CD4-positive, alpha-beta T cell treated with Interferon gamma for 1 hour (primary cell): Measurements from ENCODE around the gene CHST1.

Source experiments
- DNase-seq: peaks from one replicate; pipeline ENCODE4 v3.0.0-alpha.2; 2020

CHST1 gene

DNA sequence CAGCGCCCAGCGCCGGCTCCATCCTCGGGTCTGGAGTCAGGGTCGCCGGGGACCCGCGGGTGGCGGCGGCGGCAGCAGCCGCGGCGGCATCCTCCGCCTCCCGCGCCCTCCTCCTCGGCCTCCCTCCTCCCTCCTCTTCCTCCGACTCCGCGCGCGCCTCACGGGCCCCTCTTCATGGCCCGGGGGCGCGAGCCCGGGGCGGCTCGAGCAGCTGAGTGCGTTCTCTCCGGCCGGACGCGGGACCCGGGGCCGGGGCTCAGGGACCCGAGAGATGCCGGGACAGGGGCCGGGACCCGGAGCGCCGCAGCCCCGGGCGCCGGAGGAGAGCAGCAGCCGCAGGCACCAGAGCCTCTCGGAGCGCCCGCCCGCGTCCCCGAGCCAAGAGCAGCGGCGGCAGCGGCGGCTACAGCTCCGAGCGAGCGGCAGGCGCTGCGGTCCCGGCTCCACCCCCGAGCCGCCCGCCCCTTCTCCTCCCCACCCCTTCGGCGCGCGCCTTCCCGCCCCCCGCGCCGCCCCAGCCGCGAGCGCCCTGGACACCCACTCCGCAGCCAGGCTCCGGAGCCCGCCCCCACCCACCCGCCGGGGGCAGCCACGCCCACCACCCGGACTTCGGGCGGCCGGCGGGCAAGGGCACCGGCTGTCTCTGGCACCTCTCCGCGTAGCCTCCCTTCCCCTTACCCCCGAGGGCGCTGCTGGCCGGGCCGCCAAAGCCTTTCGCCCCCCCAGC lies at the start of gene CHST1:
CHST1 (minus strand) TSS at position 417 of the 727 bp plus-strand sequence. CDS start 14,699 bp downstream, outside the sequence.
- DNase-seq, result no peak

- DNase-seq, result no peak
Observed at GRCh38 chr11:45713573-45713972, 48.2 kb upstream of the CHST1 start.

GRCh38 chr11:45710561-45710960 lies 45.1 kb upstream of the CHST1 start:
- no peak for DNase-seq

DNA sequence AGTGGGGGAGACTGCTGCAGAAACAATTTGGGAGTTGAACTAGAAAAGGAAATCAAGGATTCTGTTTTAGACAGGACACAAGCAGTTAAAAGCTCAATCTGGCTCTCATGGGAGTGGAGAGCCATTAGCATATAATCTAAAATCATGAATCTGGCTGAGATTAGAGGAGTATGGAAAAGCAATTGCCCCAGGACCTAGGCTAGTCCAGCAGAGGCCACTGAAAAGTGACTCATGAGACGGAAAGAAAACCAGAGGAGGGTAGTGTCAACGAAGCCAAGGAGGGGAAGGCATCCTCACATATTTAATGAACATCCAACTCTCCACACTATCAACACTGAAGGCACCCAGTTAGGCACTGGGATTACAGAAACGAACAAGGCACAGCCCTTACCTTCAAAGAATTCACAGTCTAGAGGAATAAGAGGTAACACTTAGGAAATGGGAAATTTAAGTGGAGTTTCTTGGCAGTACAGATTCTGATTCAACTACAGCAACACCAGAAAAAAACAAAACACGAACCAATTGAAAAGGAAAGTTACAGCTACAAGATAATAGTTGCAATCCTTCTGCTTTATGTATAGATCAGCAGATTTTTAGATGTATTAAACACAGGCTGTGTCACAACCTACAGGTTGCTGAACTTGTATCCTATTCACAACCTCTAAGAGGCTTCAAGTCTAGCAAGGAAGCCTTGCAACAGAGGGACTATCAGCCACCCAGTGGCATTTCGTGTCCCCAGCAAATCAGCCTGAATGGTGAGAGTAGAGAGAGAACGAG lies 43.7 kb upstream of the CHST1 start:
- no peak for DNase-seq

GRCh38 chr11:45704635-45705034 lies 39.2 kb upstream of the CHST1 start:
- no peak for DNase-seq

DNA sequence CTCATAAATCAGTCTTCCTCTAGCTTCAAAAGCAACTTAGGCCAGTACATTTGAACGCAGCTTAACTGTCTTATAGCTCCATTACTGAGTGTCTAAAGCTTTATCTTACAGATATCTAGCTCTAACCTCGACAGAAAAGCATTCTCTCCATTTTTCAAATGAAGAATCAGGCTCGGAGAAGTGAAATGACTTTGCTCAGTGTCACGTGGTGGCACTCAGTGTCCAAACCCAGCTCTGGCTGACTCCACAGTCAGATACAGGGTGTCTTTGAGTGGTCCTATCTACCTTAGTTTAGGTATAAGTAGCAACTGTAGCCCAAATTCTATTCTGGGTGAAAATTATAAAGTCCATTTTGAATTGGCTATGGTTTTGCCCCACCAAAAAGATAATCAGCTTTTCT lies 38.7 kb upstream of the CHST1 start:
- DNase-seq, result no peak

DNA sequence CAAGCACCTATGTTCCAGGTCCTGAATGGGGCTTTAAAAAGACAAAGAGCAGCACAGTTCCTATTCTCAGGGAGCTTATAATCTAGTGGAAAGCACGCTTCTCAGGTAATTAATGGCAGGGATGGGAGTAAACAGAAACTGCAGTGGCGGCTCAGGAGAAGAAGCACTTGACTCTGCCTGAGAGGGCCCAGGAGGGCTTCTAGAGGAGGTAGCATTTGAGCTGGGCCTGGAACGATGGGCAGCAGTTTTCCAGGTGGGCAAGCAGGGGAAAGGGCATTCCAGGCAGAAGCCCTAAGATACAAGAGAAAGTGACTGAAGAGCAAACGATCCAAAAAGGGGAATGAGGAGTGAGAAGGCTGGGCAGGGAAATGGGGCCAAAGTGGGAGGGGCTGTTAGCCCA lies 37.1 kb upstream of the CHST1 start:
- DNase-seq, result no peak

DNA sequence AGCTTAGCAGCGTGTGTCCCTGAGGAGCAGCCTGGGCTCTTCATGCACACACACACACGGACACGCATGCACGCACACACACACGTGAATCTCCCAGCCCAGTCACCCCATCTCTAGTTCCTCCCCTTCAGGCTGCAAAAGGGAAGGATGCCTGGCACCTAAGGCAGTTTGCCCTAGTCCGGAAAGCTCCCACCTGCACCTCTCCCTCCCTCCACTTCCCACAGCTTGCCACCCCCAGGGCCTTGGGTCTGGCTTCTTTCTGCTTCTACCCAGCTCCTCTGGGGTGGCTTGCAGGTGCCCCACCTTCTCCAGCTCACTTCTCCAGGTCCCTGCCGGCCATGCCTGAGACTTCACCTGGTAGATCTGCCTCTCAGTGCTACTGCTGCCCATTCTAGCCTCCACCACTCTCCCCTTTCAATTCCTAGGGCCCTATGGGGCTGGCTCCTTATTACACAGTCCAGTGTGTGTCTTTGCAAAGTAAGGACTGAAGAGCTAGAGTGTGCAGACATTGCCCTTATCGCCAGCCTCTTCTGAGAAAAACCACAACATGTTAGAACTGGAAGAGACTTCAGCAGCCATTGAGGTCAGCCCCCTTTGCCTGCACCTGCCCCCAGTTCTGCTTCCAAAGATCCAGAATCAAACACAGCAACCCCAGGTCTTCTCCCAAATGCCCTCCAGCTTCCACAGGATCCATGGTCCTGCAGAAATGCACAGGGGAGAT lies 33.5 kb upstream of the CHST1 start:
- DNase-seq, result no peak

GRCh38 chr11:45692808-45693453 lies 27.5 kb upstream of the CHST1 start:
- no peak for DNase-seq

DNA sequence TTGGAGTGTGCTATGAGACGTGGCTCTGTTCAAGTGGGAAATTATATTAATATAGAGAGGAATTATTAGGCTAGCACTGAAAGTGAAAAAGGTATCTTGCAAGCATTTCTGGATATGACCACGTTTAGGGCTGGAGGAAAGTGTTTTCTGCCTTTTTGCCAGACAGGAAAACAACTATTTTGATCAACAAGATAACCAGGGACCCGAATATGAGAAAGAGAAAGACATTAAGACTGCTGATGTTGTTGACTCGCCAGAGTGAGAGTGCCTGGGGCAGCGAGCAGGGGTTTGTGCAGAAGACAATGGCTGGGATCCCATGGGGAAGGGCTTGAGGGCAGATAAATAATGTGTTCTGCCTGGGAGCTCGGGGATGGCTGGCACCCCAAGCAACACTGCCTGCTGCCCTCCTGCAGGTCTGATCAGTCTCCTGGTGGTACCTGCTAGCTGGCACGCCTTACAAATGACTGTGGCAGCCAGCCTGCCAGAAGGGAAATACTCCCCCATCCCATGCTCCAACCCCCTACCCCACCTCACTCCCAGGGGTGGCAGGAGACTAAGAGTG lies 23.1 kb upstream of the CHST1 start:
- no peak for DNase-seq

DNA sequence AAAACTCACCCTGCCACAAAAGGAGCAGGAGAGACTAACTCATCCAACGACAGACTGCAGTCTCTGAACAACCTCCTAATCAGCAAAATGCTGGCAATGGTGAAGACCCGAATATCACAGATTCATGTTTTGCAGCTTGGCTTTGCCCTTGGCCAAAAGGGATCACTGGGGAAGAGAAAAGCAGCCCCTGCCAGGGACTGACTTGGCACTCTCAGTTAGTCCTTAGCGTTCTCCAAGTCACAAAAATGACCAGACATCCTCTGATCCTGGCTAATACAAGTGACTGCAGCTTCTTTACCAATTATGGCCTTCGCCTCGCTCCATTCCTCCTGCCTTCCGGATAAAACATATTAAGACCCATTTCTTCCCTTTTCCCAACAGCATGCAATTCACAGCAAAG lies 22.4 kb upstream of the CHST1 start:
- no peak for DNase-seq

DNA sequence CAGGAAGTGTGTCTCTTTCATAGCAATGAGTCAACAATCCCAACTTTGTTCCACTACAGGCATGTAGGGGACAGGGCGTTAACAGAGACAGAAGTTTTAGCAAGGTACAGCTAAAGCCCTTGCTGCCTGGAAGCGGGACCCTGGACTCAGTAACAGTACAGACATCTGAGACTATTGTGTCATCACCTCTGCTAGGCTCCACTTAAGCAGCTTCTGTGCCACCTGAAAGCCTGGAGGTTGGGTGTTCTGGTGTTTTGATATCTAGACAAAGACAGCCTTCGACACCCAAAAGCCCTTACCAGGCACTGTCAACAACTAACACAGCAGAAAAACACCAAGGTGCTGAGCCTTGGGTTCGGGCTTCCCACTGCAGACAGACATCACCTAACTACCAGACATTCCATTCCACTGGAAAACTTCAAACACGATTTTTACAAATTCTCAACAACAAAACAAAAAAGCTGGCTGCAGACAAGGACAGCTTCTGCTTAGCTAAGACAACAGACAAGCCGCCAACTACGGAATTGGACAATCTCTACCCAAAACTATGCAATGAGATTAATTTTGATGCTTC lies 20.6 kb upstream of the CHST1 start:
- no peak for DNase-seq

- DNase-seq, result no peak
Observed at GRCh38 chr11:45684440-45684839, 19.0 kb upstream of the CHST1 start.

DNA sequence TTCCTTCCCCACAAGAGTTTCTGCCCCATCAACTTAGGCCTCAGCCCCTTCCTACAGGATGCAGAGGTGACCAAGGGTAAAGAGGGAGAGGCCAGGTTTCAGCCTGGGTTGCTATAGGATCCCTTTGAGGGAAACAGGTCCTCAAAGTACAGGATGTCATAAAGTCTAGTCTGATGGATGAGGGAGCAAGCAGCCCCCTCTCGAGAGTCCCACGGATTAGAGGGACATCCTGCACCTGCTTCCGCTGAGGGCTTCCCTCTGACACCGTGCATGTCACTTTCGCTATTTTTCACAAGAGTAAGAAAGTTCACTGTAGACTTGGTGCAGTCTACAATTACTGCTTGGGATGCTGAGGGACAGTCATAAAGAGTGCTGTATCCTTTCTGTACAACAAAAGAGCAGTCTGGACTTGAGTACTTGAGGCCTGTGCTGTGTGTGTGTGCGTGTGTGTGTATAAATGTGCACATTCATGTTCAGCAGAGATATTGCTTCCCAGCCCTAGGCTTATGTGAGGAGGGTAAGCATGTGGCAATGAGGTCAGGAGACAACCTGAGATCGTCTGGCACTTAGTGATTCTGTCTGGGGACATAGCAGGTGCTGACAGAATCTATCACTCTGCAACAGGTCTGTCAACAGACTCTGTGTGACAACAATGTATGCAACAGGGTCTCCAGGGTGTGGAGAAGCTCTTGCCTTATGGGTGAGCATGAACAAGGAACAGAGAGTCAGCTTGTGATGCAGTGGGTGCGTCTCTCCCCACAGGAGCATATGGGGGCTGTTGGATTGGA lies 18.0 kb upstream of the CHST1 start:
- DNase-seq, result no peak

DNA sequence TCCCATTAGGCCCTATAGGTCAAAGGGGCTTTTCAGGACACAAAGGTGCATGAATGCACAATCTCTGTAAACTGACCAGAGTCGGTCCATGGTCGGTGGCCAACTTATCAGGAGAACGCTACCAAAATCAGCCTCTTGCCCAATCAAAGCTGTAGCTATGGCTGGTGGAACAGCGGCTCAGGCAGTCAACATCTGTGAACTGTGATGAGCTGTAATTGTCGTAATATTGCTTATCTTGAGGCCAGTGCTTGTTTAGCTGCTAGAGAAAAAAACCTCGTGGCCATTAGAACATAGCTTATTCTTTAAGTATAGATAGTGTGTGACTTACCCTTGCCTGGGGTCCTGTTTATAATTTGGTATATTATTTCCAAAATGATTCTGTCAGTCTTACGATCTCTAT lies 14.4 kb upstream of the CHST1 start:
- no peak for DNase-seq

DNA sequence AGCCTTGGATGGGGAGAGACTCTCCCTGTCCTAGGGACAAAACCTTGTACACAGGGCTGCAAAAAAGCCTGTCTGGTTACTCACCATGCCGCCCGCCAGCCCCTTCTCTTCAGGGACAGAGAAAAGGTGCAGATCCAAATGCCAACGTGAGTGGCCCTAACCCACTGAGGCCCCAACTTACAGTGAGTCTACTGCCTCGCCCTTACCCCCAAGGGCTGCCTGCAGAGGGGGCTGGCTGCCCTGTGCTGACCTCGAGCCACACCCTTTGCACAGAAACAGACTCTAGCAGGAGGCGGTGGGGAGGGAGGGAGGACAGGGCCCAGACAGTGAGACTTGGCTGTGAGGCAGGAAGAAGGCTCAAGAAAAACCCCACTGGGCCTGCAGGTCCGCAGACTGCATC lies 13.6 kb upstream of the CHST1 start:
- no peak for DNase-seq

- DNase-seq, result no peak
Observed at GRCh38 chr11:45677770-45678512, 12.5 kb upstream of the CHST1 start.

- DNase-seq, result no peak
Observed at GRCh38 chr11:45676522-45677095, 11.2 kb upstream of the CHST1 start.

- no peak for DNase-seq
Observed at GRCh38 chr11:45675646-45676045, 10.2 kb upstream of the CHST1 start.

DNA sequence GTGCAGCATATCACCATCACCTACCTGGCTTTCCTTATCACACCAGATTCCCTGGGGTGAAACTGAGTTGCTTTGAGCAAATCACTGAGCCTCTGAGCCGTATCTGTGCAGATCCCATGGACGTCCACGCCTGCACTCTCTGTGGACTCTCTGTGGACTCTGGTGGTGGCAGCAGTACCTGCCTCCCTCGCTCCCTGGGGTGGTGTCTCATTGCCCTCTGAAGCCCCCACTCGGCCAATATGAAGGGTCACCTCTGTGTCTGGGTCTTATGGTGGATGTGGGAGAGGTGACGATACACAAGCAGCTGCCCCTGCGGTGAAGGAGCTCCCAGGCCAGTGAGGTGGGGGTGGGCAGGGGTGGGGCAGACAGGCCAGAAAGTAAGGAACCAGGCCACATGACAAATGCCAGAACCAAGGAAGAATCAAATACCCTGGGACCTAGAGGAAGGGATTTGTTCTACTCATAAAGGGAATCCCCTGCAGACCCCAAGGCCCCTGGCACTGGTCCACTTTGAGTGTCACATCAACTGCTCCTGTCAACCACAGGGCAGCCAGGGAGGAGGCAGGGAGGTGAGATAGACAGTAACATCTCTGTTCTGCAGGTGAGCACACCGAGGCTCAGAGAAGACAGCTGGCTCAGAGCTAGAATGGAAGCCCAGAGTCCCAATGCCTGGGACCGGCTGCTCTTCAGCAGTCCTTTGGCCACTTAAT lies 9.2 kb upstream of the CHST1 start:
- no peak for DNase-seq
